ENCODE measurements around the gene CADM2.

GRCh38 chr3:85170646-85171045 lies 211.9 kb downstream of the CADM2 start:
- TF ChIP-seq, protein P1, sequence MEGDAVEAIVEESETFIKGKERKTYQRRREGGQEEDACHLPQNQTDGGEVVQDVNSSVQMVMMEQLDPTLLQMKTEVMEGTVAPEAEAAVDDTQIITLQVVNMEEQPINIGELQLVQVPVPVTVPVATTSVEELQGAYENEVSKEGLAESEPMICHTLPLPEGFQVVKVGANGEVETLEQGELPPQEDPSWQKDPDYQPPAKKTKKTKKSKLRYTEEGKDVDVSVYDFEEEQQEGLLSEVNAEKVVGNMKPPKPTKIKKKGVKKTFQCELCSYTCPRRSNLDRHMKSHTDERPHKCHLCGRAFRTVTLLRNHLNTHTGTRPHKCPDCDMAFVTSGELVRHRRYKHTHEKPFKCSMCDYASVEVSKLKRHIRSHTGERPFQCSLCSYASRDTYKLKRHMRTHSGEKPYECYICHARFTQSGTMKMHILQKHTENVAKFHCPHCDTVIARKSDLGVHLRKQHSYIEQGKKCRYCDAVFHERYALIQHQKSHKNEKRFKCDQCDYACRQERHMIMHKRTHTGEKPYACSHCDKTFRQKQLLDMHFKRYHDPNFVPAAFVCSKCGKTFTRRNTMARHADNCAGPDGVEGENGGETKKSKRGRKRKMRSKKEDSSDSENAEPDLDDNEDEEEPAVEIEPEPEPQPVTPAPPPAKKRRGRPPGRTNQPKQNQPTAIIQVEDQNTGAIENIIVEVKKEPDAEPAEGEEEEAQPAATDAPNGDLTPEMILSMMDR (IDR thresholded peaks at IDR 0.05; ENCODE audit: poor library complexity): no peak
- TF ChIP-seq EZH2 (IDR thresholded peaks at IDR 0.05; ENCODE audit: borderline replicate concordance): no peak

All from hepatocyte (in vitro differentiated cells).